ENCODE measurements around the gene UBE2J2.

Gene UBE2J2

GRCh38 chr1:1239227-1239613 is 34.4 kb downstream of the UBE2J2 start:
- no peak for DNase-seq

GRCh38 chr1:1238702-1239178 is 34.9 kb downstream of the UBE2J2 start:
- no peak for DNase-seq

- no peak for DNase-seq
Observed at GRCh38 chr1:1237874-1238701, 35.6 kb downstream of the UBE2J2 start.

- DNase-seq = no peak
Observed at GRCh38 chr1:1236945-1237873, 36.4 kb downstream of the UBE2J2 start.

- DNase-seq = no peak
Observed at GRCh38 chr1:1236176-1236763, 37.4 kb downstream of the UBE2J2 start.

GRCh38 chr1:1235016-1235744 is 38.5 kb downstream of the UBE2J2 start:
- DNase-seq = no peak

- DNase-seq = no peak
Observed at GRCh38 chr1:1234180-1234808, 39.4 kb downstream of the UBE2J2 start.

- no peak for DNase-seq
Observed at GRCh38 chr1:1233567-1233892, 40.1 kb downstream of the UBE2J2 start.

GRCh38 chr1:1232796-1233566 is 40.7 kb downstream of the UBE2J2 start:
- DNase-seq = no peak

DNA sequence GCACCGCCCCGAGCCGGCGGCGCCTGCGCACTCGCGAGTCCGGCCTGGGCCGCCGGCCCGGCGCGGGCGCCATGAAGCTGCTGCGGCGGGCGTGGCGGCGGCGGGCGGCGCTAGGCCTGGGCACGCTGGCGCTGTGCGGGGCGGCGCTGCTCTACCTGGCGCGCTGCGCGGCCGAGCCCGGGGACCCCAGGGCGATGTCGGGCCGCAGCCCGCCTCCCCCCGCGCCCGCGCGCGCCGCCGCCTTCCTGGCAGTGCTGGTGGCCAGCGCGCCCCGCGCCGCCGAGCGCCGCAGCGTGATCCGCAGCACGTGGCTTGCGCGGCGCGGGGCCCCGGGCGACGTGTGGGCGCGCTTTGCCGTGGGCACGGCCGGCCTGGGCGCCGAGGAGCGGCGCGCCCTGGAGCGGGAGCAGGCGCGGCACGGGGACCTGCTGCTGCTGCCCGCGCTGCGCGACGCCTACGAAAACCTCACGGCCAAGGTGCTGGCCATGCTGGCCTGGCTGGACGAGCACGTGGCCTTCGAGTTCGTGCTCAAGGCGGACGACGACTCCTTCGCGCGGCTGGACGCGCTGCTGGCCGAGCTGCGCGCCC is 41.4 kb downstream of the UBE2J2 start, which contains the start of gene B3GALT6:
TSS of gene B3GALT6 (plus strand) at position 30 of the 588 bp plus-strand sequence. CDS start at position 72, 42 bp downstream.
- no peak for DNase-seq

GRCh38 chr1:1231400-1232207 is 42.0 kb downstream of the UBE2J2 start, which contains the start of gene SDF4:
Gene SDF4 (minus strand): TSS chr1:1232001. CDS start chr1:1228772, 3,229 bp downstream.
- peak; percentile 97 for DNase-seq

- peak; percentile 66 for DNase-seq
Observed at GRCh38 chr1:1230656-1231399, 42.8 kb downstream of the UBE2J2 start.

GRCh38 chr1:1229770-1230169 is 43.9 kb downstream of the UBE2J2 start:
- no peak for DNase-seq

DNA sequence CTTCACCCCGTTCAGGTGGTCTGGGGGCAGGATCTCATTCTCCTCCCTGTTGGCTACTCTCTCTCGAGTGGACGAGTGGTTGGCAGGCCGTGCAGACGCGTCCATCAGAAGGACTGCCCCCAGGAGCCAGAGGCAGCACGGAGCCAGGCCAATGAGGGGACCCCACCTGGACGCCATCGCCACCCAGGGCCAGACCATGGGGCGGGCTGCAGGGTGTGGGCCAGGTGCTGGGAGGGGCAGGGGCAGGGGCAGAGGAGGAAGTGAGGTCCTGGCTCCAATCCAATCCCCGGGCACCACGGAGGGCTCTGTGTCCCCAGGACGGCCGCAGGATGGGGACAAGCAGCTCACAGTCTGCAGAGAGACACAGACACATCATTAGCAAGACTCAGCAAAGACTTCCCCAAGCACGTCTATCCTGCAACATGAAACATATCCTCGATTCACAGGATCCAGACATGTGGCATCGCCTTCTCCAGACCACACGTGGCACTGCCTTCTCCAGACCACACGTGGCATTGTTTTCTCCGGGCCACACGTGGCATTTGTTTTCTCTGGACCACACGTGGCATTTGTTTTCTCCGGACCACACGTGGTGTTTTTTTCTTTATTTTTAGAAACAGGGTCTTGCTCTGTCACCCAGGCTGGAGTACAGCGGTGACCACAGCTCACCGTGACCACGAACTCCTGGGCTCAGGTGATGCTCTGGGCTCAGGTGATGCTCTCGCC is 44.9 kb downstream of the UBE2J2 start:
- DNase-seq = no peak

DNA sequence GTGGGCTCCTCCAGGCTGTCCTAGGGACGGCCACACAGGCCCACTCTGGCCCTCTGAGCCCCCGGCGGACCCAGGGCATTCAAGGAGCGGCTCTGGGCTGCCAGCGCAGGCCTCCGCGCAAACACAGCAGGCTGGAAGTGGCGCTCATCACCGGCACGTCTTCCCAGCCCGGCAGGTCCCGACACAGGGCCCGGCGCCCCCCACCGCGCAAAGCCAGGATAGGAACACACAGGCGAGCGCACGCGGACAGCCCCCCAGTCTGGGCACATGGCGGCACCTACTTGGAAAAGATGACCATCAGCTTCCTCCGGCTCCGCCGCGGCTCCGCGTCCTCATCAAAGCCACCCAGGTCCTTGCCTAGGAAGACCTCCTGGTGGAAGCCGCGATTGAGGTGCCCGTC is 45.5 kb downstream of the UBE2J2 start:
- no peak for DNase-seq

DNA sequence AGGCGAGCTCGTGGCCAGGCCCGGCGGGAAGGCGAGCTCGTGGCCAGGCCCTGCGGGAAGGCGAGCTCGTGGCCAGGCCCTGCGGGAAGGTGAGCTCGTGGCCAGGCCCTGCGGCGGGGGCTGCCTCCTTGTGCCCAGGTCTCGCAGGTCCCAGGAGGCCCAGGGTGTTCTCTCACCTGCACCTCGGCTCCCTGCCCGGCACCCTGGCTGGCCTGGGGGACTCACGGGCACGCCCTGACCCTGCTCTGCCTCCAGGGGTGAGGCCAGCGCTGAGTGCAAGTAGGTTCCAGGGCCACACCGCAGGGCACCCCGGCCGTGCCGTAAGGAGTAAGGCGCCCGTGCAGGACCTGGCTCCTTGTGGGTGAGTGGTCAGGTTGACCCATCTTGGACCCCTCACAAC is 46.3 kb downstream of the UBE2J2 start:
- DNase-seq = no peak

DNA sequence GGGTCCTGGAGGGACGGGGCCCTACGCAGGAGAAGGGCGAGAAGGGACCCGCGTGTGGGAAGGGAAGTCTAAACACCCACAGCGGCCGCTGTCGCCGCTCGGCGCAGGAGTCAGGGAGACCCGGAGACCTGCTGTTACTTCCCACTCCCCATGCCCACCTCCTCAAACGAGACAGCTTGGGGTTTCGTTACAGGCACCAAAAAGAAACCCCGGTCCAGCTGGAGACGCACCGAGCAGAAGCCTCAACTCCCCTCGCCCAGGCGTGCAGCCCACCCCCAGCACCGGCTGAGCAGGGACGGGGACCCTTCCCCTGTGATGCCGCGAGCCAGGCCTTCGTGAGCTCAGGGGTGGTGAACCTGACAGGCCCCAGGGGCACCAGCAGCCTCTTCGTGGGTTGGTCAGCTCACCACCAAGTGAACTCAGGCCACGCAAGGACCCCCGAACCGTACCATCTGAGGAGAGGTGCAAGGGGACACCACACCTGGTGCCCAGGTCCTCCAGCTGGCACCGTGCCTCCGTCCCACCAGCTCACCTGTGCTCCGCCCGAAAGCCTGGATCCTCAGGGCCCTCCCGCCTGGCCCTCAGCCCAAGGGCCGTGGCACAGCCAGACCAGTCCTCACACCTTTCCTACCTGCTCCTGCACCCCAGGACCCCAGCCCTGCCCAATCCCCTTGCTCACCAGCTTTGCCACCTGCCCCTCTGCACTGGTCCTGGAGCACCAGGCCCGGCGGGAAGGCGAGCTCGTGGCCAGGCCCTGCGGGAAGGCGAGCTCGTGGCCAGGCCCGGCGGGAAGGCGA is 46.9 kb downstream of the UBE2J2 start:
- no peak for DNase-seq

DNA sequence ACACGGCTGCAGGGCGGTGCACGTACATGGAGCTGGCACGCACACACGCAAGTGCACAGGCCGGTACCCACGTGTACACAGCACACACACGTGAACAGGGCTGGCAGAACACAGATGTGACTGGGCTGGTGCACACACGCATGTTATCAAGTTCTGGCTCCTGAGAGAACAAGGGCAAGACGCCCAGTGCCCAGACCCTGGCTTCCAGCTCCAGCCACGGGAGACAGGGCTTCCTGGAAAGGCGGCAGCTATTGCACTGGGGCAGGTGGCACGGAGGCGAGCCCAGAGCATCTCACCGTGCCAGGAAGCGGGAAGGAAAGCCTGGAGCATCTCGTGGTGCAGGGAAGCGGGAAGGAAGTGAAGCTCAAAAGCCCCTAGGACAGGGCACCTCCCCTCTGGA is 47.7 kb downstream of the UBE2J2 start:
- no peak for DNase-seq

All from hematopoietic multipotent progenitor cell treated with erythropoietin and hydrocortisone succinate and interleukin-3 and kit ligand, for 6 days (in vitro differentiated cells).